Mesothelial cell of epicardium (in vitro differentiated cells): ENCODE measurements around the gene ITIH3. TPM values are rescaled to one million over a fixed set of nuclear protein-coding genes. Genes with fewer than 3 reads are reported as not detected.

Experiments
- DNase-seq, 2 experiments: peaks; one replicate each; pipeline ENCODE4 v3.0.0; 2021; ENCODE audit warnings: low spot score in 2 of 2; ENCODE audit not compliant: unreplicated experiment in 2 of 2
- H3K27ac Mint-ChIP-seq: 2 replicates; pipeline ENCODE4 v1.8.0; 2021; ENCODE audit warnings: mixed read lengths
- H3K27me3 Mint-ChIP-seq: 2 replicates; pipeline ENCODE4 v1.8.0; 2021; ENCODE audit warnings: low read depth, mixed read lengths
- H3K36me3 Mint-ChIP-seq: 2 replicates; pipeline ENCODE4 v1.8.0; 2021; ENCODE audit warnings: mixed read lengths
- H3K4me1 Mint-ChIP-seq: 2 replicates; pipeline ENCODE4 v1.8.0; 2021; ENCODE audit warnings: mixed read lengths
- H3K4me3 Mint-ChIP-seq: 2 replicates; pipeline ENCODE4 v1.8.0; 2021; ENCODE audit warnings: mild to moderate bottlenecking, moderate library complexity, mixed read lengths
- H3K9me3 Mint-ChIP-seq: 2 replicates; pipeline ENCODE4 v1.8.0; 2021; ENCODE audit warnings: mixed read lengths
- total RNA-seq: library from RNA; stranded (reverse); gene quantifications from 3 replicates; pipeline ENCODE4 v1.2.1, GENCODE V29; 2021
- TF ChIP-seq, protein P1 (sequence below): fragments of 200-600 bp; sonication (generic); IDR thresholded peaks from one replicate; pipeline ENCODE4 v1.5.0; 2021; ENCODE audit warnings: antibody characterized with exemption; ENCODE audit not compliant: unreplicated experiment

ITIH3 gene
- total RNA-seq, 1 donor from 2014 or later, result 22.4 TPM

DNA sequence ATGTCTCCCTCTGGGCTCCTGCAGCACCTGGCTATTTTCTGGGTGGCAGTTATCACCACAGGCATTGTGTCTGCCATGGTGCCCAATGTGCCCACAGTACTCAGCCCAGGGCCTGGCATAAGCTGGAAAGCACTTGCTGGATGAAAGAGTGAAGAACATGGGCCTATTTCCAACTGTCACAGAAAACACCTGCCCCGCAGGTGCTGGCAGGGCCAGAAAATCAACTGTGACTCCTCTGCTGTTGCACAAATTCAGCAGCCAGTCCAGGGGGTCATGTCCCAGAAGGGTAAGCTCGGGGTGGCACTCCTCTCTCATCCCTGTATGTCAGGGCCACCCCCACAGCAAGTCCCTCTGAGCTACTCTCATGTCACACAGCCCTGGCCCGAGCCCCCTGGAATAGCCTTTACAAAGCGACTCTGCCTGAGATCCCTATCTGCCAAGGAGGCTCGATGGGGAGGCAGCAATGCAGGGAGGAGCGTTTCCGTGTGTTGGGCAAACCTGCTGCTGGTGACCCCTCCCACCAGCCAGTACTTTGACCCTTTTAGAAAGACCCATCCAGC is 16.9 kb downstream of the ITIH3 start:
- Mint-ChIP-seq H3K9me3 (no peaks in the 10 kb centered on the region), H3K27me3 (no peaks in the 10 kb centered on the region), H3K4me3 (no peak overlapping the region), H3K27ac (no peak overlapping the region), H3K36me3 (no peaks in the 10 kb centered on the region), H3K4me1 (no peaks in the 10 kb centered on the region)
- DNase-seq, result no peak
- TF ChIP-seq, protein P1, sequence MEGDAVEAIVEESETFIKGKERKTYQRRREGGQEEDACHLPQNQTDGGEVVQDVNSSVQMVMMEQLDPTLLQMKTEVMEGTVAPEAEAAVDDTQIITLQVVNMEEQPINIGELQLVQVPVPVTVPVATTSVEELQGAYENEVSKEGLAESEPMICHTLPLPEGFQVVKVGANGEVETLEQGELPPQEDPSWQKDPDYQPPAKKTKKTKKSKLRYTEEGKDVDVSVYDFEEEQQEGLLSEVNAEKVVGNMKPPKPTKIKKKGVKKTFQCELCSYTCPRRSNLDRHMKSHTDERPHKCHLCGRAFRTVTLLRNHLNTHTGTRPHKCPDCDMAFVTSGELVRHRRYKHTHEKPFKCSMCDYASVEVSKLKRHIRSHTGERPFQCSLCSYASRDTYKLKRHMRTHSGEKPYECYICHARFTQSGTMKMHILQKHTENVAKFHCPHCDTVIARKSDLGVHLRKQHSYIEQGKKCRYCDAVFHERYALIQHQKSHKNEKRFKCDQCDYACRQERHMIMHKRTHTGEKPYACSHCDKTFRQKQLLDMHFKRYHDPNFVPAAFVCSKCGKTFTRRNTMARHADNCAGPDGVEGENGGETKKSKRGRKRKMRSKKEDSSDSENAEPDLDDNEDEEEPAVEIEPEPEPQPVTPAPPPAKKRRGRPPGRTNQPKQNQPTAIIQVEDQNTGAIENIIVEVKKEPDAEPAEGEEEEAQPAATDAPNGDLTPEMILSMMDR, result no peak

DNA sequence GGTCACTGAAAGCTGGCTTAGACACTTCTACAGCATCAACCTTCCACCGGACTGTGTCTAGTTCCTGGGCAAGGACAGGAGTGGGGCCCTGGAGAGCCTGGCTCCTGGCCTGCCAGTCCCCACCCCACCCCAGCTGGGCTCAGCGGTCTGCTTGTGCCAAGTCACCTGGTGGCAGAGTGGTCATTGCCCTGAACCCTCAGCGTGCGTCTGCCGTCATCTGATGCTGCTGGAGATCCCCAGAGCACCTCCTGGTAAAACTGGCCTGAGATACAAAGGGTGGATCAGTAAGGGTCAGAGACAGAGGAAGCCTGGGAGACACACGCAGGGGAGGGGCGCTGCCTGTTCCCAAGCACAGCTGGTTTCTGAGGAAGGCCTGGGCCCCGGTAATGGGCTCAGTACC is 19.2 kb downstream of the ITIH3 start:
- Mint-ChIP-seq H3K9me3 (no peaks in the 10 kb centered on the region), H3K27ac (no peak overlapping the region), H3K36me3 (no peaks in the 10 kb centered on the region), H3K4me1 (no peaks in the 10 kb centered on the region), H3K4me3 (no peak overlapping the region), H3K27me3 (no peaks in the 10 kb centered on the region)
- no peak for DNase-seq
- TF ChIP-seq, protein P1, result no peak

DNA sequence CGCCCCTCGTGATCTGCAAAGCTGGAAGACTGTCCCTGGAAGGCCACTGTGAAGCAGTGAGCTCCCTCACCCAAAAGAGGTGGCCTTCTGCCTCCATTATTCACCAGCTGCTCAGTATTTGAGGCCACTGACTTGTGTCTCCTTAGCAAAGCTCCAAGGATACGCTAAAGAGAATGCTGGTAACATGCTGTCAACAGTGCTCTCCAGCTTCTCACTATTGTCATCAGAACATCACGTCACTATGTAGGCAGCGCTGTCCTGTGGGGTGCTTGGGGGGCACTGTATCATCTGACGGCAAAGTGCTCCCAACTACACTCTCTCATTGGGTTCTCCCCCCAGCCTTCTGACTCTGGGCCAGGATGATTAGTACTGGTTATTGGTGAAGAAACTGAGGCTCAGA is 21.6 kb downstream of the ITIH3 start:
- H3K36me3 Mint-ChIP-seq, result no peaks in the 10 kb centered on the region
- TF ChIP-seq, protein P1, result no peak
- no peak overlapping the region for H3K4me3 Mint-ChIP-seq
- no peak for DNase-seq
- H3K4me1 Mint-ChIP-seq, result no peaks in the 10 kb centered on the region
- no peaks in the 10 kb centered on the region for H3K9me3 Mint-ChIP-seq
- H3K27me3 Mint-ChIP-seq, result no peaks in the 10 kb centered on the region
- no peak overlapping the region for H3K27ac Mint-ChIP-seq

DNA sequence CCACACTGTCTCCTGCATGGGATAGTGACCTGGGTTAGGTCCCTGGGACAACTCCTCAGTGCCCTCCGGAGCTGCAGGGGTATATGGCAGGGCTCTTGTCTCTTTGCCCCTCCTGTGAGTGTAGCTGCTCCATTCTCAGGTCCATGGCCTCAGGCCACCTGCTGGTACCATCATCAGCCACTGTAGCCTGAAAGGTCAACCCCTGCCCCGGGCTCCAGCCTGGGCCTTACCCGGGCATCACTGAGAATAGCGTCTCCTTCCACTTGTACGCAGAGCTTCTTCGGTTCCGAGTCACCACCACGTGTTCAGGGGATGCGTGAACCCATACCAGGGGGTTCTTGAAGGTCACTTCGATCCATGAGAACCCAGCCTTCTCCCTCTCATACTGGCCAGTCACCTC is 22.1 kb downstream of the ITIH3 start:
- DNase-seq, result no peak
- H3K4me3 Mint-ChIP-seq, result no peak overlapping the region
- H3K27ac Mint-ChIP-seq, result no peak overlapping the region
- no peaks in the 10 kb centered on the region for H3K27me3 Mint-ChIP-seq
- TF ChIP-seq, protein P1, result no peak
- no peaks in the 10 kb centered on the region for H3K36me3 Mint-ChIP-seq
- H3K4me1 Mint-ChIP-seq, result no peaks in the 10 kb centered on the region
- H3K9me3 Mint-ChIP-seq, result no peaks in the 10 kb centered on the region

DNA sequence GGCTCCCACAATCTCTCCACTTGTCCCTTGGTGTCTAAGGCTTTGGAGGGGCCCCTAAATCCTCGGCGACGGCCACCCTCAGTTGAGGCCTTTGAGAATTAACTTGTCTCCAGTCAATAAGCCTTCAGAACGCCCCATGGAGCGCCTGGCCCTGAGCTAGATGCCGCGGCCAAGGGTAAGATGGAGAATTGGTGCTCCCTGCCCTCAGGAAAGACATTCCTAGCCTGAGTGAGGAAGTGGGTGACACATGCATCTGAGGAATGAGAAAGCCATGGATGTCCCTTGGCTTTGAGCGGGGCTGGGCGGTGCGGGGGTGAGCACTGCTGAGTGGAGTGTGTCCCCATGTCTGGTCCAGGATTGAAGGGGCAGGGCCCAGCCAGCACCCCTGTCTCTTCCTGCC is 22.6 kb downstream of the ITIH3 start:
- TF ChIP-seq, protein P1, result no peak
- Mint-ChIP-seq H3K36me3 (no peaks in the 10 kb centered on the region), H3K27ac (no peak overlapping the region), H3K4me1 (no peaks in the 10 kb centered on the region), H3K4me3 (no peak overlapping the region), H3K27me3 (no peaks in the 10 kb centered on the region), H3K9me3 (no peaks in the 10 kb centered on the region)
- DNase-seq, result no peak

DNA sequence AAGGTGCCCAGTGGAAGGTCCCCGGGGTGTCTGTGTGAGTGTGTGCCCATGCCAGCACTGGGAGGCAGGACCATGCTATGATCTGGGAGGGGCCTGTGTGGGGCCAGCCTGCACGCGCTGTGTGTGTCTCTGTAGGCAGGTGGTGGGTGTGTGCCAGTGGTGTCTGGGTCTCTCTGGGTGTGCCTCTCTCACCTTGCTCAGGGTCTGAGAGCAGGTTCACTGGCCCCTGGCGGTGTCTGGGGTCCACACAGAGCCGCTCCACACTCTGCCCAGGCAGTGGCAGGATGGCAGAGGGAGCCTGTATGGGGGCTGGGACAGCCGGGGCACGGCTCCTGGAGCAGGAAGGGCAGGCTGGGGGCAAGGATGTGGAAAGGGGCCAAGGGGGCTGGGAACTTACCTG is 23.3 kb downstream of the ITIH3 start:
- Mint-ChIP-seq H3K27me3 (no peaks in the 10 kb centered on the region), H3K27ac (no peak overlapping the region), H3K4me1 (no peaks in the 10 kb centered on the region), H3K9me3 (no peaks in the 10 kb centered on the region), H3K36me3 (no peaks in the 10 kb centered on the region), H3K4me3 (no peak overlapping the region)
- TF ChIP-seq, protein P1, result no peak
- DNase-seq, result no peak
